Measurements from ENCODE around the gene KMO.

DNA sequence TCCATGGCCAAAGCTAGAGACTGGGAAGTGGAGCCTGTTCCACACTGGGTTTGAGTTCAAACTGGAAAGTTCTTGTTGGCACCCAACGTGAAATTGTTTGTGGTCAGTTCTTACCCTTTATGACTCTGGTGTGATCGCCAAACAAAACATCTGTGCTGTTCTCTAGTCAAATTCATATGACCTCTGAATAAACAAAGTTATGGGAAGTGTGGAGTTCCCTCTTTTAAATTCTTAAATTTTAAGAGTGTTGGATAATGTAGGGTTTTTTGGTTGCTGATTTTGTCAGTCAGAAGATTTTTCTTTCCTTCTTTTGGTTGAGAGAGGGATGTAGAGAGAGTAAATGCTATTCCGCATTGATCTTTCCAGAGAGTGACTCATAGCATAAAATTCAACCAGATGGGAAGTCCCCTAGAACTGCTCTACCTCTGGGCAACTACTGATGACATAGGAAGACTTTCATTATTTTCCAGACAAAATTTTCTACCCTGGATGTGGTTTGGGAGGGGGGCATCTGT, 71.6 kb downstream of the KMO start:
- TF ChIP-seq SMC3 (IDR thresholded peaks at IDR 0.05; ENCODE audit: low read depth, low read length) (no peak), POLR2A (IDR thresholded peaks at IDR 0.05; ENCODE audit: low read depth, low read length) (no peak), USF2 (IDR thresholded peaks at IDR 0.05; ENCODE audit: low read depth, low read length) (no peak), ELK1 (IDR thresholded peaks at IDR 0.05; ENCODE audit: borderline replicate concordance, low read depth, low read length) (no peak), CEBPB (IDR thresholded peaks at IDR 0.05; ENCODE audit: low read depth, low read length) (no peak), MXI1 (IDR thresholded peaks at IDR 0.05; ENCODE audit: borderline replicate concordance, low read depth, low read length) (no peak), RAD21 (IDR thresholded peaks at IDR 0.05; ENCODE audit: low read length) (no peak)
- TF ChIP-seq, protein P1, sequence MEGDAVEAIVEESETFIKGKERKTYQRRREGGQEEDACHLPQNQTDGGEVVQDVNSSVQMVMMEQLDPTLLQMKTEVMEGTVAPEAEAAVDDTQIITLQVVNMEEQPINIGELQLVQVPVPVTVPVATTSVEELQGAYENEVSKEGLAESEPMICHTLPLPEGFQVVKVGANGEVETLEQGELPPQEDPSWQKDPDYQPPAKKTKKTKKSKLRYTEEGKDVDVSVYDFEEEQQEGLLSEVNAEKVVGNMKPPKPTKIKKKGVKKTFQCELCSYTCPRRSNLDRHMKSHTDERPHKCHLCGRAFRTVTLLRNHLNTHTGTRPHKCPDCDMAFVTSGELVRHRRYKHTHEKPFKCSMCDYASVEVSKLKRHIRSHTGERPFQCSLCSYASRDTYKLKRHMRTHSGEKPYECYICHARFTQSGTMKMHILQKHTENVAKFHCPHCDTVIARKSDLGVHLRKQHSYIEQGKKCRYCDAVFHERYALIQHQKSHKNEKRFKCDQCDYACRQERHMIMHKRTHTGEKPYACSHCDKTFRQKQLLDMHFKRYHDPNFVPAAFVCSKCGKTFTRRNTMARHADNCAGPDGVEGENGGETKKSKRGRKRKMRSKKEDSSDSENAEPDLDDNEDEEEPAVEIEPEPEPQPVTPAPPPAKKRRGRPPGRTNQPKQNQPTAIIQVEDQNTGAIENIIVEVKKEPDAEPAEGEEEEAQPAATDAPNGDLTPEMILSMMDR (conservative IDR thresholded peaks at IDR 0.05; ENCODE audit: low read depth, low read length), result no peak

Measured in IMR-90 (cell line).